Amniotic epithelial cell (primary cell): ENCODE data around the gene PFKL.
"Not testable (repeated sequence)": the region's sequence is repeated elsewhere in the genome, so short reads cannot be mapped to it uniquely, and the experiment has no call there.

Experiments used
- DNase-seq: peaks from one replicate; pipeline ENCODE4 v3.0.0-alpha.2; 2010; ENCODE audit warnings: low read depth

The PFKL gene

GRCh38 chr21:44279354-44280260 lies 20.2 kb upstream of the PFKL start:
- no peak for DNase-seq

- no peak for DNase-seq
These were observed 18.1 kb upstream of the PFKL start for GRCh38 chr21:44281801-44282200.

GRCh38 chr21:44282370-44282769 lies 17.5 kb upstream of the PFKL start:
- no peak for DNase-seq

GRCh38 chr21:44283211-44283785 lies 16.6 kb upstream of the PFKL start:
- DNase-seq: not testable (repeated sequence)

- DNase-seq: no peak
These were observed 15.9 kb upstream of the PFKL start for GRCh38 chr21:44283948-44284347.

- no peak for DNase-seq
These were observed 14.5 kb upstream of the PFKL start, which contains the start of gene AIRE for GRCh38 chr21:44285138-44285992. AIRE (plus strand) TSS chr21:44285876; CDS start chr21:44286007, 131 bp downstream.

- no peak for DNase-seq
These were observed 13.7 kb upstream of the PFKL start for GRCh38 chr21:44286086-44286715.

GRCh38 chr21:44286716-44287632 lies 12.9 kb upstream of the PFKL start:
- no peak for DNase-seq

GRCh38 chr21:44288251-44289110 lies 11.4 kb upstream of the PFKL start:
- DNase-seq: no peak

GRCh38 chr21:44289381-44290010 lies 10.4 kb upstream of the PFKL start:
- DNase-seq: no peak

- no peak for DNase-seq
These were observed 9.4 kb upstream of the PFKL start for GRCh38 chr21:44290327-44291077.

- DNase-seq: no peak
These were observed 8.5 kb upstream of the PFKL start for GRCh38 chr21:44291078-44291935.

- no peak for DNase-seq
These were observed 7.7 kb upstream of the PFKL start for GRCh38 chr21:44291936-44292811.

GRCh38 chr21:44292812-44293195 lies 7.0 kb upstream of the PFKL start:
- DNase-seq: no peak

- no peak for DNase-seq
These were observed 6.2 kb upstream of the PFKL start for GRCh38 chr21:44293551-44294231.
